Hepatocyte (in vitro differentiated cells): ENCODE measurements around the gene APBB3. TPM values are rescaled to one million over a fixed set of nuclear protein-coding genes. Genes with fewer than 3 reads are reported as not detected.
"Not testable (repeated sequence)": the region's sequence is repeated elsewhere in the genome, so short reads cannot be mapped to it uniquely, and the experiment has no call there.

ENCODE experiments used
- DNase-seq: peaks from one replicate; pipeline ENCODE4 v3.0.0-alpha.2; 2016; ENCODE audit warnings: low spot score
- H2AFZ ChIP-seq: fragments of 200-600 bp; sonication (generic); 2 replicates; pipeline ENCODE4 v1.6.0; 2016; ENCODE audit warnings: antibody characterized with exemption, mild to moderate bottlenecking
- H3K27ac ChIP-seq: fragments of 200-600 bp; sonication (generic); 2 replicates; pipeline ENCODE4 v1.5.1; 2016; ENCODE audit warnings: mild to moderate bottlenecking
- H3K27me3 ChIP-seq: fragments of 200-600 bp; sonication (generic); 2 replicates; pipeline ENCODE4 v1.6.1; 2016
- H3K36me3 ChIP-seq: fragments of 200-600 bp; sonication (generic); replicated peaks from 2 replicates; pipeline ENCODE4 v1.5.1; 2016; ENCODE audit warnings: low read depth; ENCODE audit not compliant: insufficient read depth
- H3K4me1 ChIP-seq: fragments of 200-600 bp; sonication (generic); 2 replicates; pipeline ENCODE4 v1.5.1; 2016; ENCODE audit warnings: mild to moderate bottlenecking, moderate library complexity; ENCODE audit not compliant: insufficient read depth
- H3K4me2 ChIP-seq: fragments of 200-600 bp; sonication (generic); 2 replicates; pipeline ENCODE4 v1.6.0; 2016
- H3K4me3 ChIP-seq: fragments of 200-600 bp; sonication (generic); 2 replicates; pipeline ENCODE4 v1.5.1; 2016; ENCODE audit warnings: mild to moderate bottlenecking
- H3K79me2 ChIP-seq: fragments of 200-600 bp; sonication (generic); 2 replicates; pipeline ENCODE4 v1.6.0; 2017; ENCODE audit warnings: mild to moderate bottlenecking
- H3K9me2 ChIP-seq: fragments of 200-600 bp; sonication (generic); replicated peaks from 2 replicates; pipeline ENCODE4 v1.6.0; 2017; ENCODE audit warnings: mild to moderate bottlenecking; ENCODE audit not compliant: insufficient read depth
- H3K9me3 ChIP-seq: fragments of 200-600 bp; sonication (generic); 2 replicates; pipeline ENCODE4 v1.5.1; 2016; ENCODE audit warnings: low read depth, mild to moderate bottlenecking
- H4K20me1 ChIP-seq: fragments of 200-600 bp; sonication (generic); 2 replicates; pipeline ENCODE4 v1.6.0; 2016; ENCODE audit warnings: mild to moderate bottlenecking; ENCODE audit not compliant: insufficient read depth, poor library complexity, severe bottlenecking
- EZH2 ChIP-seq: fragments of 200-600 bp; sonication (generic); IDR thresholded peaks from 2 replicates; pipeline ENCODE4 v1.6.1; 2016; ENCODE audit warnings: antibody characterized with exemption, mild to moderate bottlenecking, borderline replicate concordance
- EZH2phosphoT487 ChIP-seq: fragments of 200-600 bp; sonication (generic); IDR thresholded peaks from one replicate; pipeline ENCODE4 v1.6.1; 2018; ENCODE audit warnings: antibody characterized with exemption, mild to moderate bottlenecking, low read depth, moderate library complexity; ENCODE audit not compliant: unreplicated experiment, severe bottlenecking
- WGBS: methylation state at CpG from one replicate; pipeline ENCODE4 v1.1.6; 2016; ENCODE audit warnings: low lambda C conversion rate; ENCODE audit errors: missing lambda C conversion rate; 5-methylcytosine and 5-hydroxymethylcytosine counted together
- polyA plus RNA-seq: library from polyadenylated mRNA; unstranded; fragments of >200 nt; fragmentation: Nextera tagmentation; extraction: Ambion mirVana; gene quantifications from 2 replicates; pipeline ENCODE4 v1.2.1, GENCODE V29; 2016
- total RNA-seq: library from RNA; depleted of rRNA; stranded (reverse); fragments of >200 nt; gene quantifications from 2 replicates; pipeline ENCODE4 v1.2.3, GENCODE V29; 2014
- TF ChIP-seq, protein P1 (sequence below): fragments of 200-600 bp; sonication (generic); IDR thresholded peaks from 2 replicates; pipeline ENCODE4 v1.5.1; 2016; ENCODE audit warnings: antibody characterized with exemption, mild to moderate bottlenecking; ENCODE audit not compliant: poor library complexity

APBB3 gene
- total and polyA plus RNA-seq, 2 experiments from 2014 or later, result 19.5 to 41.5 TPM

- no peak for DNase-seq
- Histone ChIP-seq H2AFZ (no peak overlapping the region), H3K27ac (no peak overlapping the region), H3K27me3 (no peaks in the 10 kb centered on the region), H3K4me1 (no peaks in the 10 kb centered on the region), H3K4me3 (no peak overlapping the region), H3K79me2 (no peaks in the 10 kb centered on the region), H3K36me3 (no peaks in the 10 kb centered on the region), H3K4me2 (no peak overlapping the region), H3K9me2 (no peaks in the 10 kb centered on the region), H4K20me1 (no peaks in the 10 kb centered on the region), H3K9me3 (no peaks in the 10 kb centered on the region)
- WGBS, result 92% methylated on average over 7 of the region's 7 CpGs
- TF ChIP-seq, protein P1, sequence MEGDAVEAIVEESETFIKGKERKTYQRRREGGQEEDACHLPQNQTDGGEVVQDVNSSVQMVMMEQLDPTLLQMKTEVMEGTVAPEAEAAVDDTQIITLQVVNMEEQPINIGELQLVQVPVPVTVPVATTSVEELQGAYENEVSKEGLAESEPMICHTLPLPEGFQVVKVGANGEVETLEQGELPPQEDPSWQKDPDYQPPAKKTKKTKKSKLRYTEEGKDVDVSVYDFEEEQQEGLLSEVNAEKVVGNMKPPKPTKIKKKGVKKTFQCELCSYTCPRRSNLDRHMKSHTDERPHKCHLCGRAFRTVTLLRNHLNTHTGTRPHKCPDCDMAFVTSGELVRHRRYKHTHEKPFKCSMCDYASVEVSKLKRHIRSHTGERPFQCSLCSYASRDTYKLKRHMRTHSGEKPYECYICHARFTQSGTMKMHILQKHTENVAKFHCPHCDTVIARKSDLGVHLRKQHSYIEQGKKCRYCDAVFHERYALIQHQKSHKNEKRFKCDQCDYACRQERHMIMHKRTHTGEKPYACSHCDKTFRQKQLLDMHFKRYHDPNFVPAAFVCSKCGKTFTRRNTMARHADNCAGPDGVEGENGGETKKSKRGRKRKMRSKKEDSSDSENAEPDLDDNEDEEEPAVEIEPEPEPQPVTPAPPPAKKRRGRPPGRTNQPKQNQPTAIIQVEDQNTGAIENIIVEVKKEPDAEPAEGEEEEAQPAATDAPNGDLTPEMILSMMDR, result no peak
- TF ChIP-seq EZH2phosphoT487, result no peak
- no peak for TF ChIP-seq EZH2
These were observed 26.5 kb upstream of the APBB3 start for GRCh38 chr5:140590861-140591260.

GRCh38 chr5:140588311-140589070 is 24.1 kb upstream of the APBB3 start:
- TF ChIP-seq, protein P1, result no peak
- TF ChIP-seq EZH2phosphoT487 (no peak), EZH2 (no peak)
- Histone ChIP-seq H3K9me2 (no peaks in the 10 kb centered on the region), H3K4me3 (no peak overlapping the region), H2AFZ (no peak overlapping the region), H4K20me1 (no peaks in the 10 kb centered on the region), H3K79me2 (no peaks in the 10 kb centered on the region), H3K36me3 (no peaks in the 10 kb centered on the region), H3K4me1 (no peaks in the 10 kb centered on the region), H3K27me3 (no peaks in the 10 kb centered on the region), H3K4me2 (no peak overlapping the region), H3K27ac (no peak overlapping the region), H3K9me3 (no peaks in the 10 kb centered on the region)
- no peak for DNase-seq
- WGBS, result 88% methylated on average over 5 of the region's 5 CpGs

- H3K9me2 ChIP-seq, result no peaks in the 10 kb centered on the region
- no peaks in the 10 kb centered on the region for H4K20me1 ChIP-seq
- no peak overlapping the region for H3K27ac ChIP-seq
- no peaks in the 10 kb centered on the region for H3K4me1 ChIP-seq
- H3K27me3 ChIP-seq, result no peaks in the 10 kb centered on the region
- H3K4me3 ChIP-seq, result no peak overlapping the region
- H3K4me2 ChIP-seq, result no peak overlapping the region
- no peak for TF ChIP-seq EZH2phosphoT487
- TF ChIP-seq, protein P1, result no peak
- TF ChIP-seq EZH2, result no peak
- no peaks in the 10 kb centered on the region for H3K9me3 ChIP-seq
- H3K79me2 ChIP-seq, result no peaks in the 10 kb centered on the region
- no peaks in the 10 kb centered on the region for H3K36me3 ChIP-seq
- 100% methylated on average over 1 of the region's 1 CpG for WGBS
- H2AFZ ChIP-seq, result no peak overlapping the region
- no peak for DNase-seq
These were observed 23.1 kb upstream of the APBB3 start for GRCh38 chr5:140587495-140587894.

DNA sequence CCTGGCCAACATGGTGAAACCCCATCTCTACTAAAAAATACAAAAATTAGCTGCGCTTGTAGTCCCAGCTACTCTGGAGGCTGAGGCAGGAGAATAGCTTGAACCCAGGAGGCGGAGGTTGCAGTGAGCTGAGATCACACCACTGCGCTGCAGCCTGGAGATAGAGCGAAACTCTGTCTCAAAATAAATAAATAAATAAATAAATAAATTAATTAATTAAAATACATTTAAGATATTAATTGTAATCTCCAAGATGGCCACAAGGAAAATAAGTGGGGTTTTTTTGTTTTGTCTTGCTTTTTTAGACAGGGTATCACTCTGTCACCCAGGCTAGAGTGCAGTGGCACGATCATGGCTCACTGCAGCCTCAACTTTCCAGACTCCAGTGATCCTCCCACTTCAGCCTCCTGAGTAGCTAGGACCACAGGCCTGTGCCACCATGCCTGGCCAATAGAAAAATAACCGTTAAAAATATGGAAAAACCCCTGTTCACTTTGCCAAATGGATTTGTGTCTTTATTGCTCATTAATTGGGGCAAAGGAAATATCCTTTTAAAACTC is 14.9 kb upstream of the APBB3 start:
- WGBS, result 90% methylated on average over 6 of the region's 6 CpGs
- not testable (repeated sequence) for H2AFZ ChIP-seq, H3K4me1 ChIP-seq, H3K27ac ChIP-seq, DNase-seq, H3K79me2 ChIP-seq, H3K27me3 ChIP-seq, H3K36me3 ChIP-seq, H3K9me2 ChIP-seq, H3K4me3 ChIP-seq, H3K4me2 ChIP-seq, H3K9me3 ChIP-seq, H4K20me1 ChIP-seq
